ENCODE results near the gene ASB2.

ASB2 gene

DNA sequence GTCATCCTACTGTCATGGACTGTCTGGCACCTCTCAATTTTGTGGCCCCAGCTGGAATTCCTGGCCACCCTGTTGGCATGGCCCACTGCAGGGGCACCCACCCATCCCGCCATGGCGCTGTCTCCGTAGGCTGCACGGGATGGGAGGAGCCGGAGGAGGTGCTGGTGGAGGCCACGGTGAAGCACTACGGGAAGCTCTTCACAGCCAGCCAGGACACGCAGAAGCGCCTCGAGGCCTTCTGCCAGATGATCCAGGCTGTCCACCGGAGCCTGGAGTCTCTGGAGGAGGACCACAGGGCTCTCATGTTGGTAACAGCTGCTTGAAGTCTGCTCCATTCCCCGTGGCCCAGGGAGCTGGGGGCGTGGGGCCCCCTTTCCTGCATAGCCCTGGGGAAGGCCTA lies 24.6 kb upstream of the ASB2 start:
- DNase-seq: no peak

DNA sequence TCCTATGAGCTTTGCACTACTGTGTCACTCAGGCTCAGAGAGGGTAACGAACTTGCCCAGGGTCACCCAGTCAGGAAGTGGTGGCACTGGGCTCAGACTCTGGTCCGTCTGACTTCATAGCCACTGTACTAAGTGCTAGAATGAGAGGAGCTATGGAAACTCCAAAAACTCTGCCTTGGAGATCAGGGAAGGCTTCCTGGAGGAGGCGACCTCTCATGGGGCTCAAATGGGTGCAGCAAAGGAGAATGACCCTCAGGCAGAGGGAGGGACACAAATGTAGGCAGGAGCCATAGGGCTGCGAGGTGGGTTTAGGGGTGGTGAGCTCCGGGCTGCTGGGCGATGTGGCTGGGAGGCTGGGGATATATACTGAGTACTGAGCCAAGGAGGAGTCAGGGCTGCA lies 23.9 kb upstream of the ASB2 start:
- no peak for DNase-seq

DNA sequence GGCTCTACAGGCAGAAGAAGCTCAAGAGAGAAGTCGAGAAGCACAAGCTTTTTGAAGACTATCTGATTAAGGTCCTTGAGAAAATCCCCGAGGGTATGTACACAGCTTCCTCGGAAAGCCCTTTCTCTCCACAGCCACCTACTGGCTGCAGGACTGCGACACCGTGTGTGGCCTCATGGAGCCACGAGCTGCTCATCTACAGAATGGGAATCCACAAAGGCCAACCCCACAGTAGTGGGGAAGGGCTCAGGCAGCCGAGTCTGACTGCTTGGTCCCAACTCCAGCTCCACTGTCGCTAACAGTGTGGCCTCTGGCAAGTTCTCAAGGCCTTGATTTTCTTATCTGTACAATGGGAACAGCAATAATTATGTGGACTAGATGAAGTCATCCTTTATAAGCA lies 23.2 kb upstream of the ASB2 start:
- no peak for DNase-seq

DNA sequence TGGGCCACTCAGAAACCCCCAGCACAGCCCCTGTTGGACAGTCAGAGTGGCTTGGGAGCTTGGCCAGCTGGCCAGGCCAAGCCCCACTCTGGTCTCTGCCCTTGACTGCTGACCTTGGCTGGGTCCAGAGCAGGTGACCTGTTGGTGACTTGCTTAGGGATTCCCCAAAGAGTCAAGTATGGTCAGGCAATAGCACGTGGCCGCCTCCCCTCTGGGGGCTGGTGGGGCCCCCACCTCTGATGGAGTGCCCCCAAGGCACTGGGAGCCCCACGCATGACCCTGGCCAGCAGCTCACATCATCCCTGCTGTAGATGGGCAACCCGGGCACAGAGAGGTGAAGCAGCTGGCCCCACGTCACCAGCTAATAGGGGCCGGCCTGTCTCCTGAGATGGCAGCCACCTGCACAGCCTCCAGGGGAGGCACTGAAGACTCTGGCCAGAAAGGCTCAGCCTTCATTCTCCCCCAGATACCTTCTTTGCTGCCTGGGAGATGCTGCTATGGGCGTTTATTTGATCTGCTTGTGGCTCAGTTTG lies 22.6 kb upstream of the ASB2 start:
- no peak for DNase-seq

DNA sequence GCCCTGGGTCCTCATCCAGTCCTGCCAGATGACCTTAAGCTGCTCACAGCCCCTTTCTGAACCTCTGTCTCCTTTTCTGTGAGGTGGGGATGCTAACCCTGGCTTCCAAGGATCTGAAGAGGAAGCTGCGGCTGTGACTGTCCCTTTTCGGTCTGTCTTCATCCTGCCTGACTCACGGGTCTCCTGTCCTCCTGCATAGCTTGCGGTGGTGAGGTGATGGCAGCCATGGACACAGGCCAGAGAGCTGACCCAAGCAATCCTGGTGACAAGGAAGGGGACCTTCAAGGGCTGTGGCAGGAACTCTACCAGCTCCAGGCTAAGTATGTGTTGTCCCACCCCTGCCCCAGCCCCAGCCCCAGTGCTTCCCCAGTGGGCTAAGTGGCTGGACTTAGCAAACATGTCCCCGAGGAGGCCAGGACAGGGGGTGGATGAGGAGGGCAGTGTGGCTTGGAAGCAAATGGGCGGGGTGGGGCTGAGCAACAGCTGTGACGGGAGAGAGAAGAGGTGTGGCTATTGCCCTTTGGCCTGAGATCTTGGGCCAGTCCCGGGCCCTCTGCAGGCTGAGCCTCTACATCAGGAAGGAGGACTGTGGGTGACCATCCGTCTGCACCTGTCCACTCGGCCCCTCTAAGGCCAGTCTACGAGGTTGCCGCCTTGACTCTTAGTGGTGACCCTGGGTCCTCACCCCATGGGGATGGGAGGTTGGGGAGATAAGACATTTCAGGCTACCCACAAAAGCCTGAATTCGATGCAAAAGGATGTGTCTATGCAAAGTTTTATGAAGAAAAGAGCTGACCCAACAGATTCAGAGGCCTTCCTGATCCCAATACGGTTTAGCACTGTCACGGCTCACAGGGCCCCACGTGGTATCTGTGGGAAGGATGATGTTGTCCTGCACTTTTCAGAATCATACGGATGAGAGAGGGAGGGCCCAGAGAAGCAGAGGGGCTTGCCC lies 21.8 kb upstream of the ASB2 start:
- DNase-seq: no peak

DNA sequence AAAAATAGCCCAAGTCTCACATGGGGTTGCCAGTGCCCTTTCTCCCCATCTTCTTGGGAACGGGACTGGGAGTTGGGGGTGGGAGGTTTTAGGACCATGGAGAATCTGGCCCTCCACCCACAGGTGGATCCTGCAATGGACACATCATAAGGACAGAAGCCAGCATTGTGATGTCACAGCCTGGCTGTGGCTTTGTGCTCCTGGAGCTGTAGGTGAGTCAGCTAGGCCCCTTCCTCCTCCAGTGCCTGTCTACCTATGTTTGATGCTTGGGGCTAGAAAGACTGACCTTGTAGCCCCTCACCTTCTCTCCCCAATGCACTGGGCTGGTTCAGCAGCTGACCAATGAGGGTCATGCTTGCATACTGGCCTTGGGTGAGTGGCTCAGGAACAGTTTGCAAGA lies 20.7 kb upstream of the ASB2 start, which contains the start of gene CCDC197:
Gene CCDC197 (plus strand): TSS at position 220 of the 400 bp plus-strand sequence. CDS start 831 bp downstream, outside the sequence.
- no peak for DNase-seq

DNA sequence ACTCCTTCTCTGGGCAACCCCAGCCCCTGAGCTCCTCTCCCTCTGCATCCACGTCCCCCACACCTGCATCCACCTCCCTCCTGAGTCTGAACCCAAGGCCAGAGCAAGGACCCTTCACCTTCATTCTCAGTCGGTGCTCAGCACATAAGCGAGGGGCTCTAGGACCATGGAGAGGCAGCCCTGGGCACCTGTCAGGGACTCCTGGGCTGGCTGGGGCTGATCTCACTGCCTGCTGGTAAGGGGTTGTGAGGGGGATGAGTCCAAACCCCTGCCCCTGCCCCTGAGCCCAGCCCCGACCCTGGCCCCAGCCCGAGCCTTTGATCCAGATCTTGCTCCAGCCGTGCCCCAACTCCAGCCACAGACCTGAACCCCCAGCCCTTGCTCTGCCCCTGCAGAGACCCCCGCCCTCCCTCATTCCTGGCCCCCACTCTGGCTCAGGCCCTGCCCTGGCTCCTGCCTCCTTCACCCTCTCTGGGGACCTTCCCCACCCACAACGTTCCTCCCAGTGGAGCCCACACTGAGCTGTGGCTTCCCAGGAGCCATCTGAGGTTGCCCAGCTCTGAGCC lies 19.8 kb upstream of the ASB2 start:
- no peak for DNase-seq

DNA sequence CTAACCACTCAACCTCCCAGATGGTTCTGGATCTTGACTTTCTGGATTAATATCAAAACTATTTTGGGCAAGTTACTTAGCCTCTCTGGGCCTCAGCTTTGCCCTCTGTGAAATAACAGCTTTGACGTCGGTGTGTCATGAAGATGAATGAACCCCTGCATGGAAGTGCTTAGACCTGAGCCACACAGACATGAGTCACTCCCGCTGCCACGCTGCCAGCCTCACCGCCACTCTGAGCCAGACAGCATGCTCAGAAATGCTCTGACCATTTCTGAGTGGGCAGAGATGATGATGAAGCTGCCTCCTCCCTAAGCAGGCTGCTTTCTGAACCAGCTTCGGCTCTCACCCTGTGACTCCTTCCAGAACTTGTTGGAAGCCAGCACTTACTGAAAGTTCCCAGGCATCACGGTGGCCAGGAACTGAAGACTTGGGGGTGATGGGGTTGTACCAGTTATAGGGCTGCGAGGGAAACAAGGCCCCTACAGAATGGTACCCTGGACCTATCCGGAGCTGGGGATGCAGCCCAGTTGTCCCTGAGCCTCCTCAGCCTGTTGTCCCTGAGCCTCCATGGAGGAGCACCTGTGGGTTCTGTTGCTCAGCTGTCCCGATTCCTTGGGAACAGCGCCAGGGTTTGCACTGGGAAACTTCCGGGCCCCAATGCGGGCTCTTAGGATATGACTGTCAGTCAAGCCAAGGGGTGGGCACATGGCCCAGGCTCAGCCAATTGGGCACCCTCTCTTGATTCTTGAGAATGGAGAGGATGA lies 18.7 kb upstream of the ASB2 start:
- no peak for DNase-seq

DNA sequence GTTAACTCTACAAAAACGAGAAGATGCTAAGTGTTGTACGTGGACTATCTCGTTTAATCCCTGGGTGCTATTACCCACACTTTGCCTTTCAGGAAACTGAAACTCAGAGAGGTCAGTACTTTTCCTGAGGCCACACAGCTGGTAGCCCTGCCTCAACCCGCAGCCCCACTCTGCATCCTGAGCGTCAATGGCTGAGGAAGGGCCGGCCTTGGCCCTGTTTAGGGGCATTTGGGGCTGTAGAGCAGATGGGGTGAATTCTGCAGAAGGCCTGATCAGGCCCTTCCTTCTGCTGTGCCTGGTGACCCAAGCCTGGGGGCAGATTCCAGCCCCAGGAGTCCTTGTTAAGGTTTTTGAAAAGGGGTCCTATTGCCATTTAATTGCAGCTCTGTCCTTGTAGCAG lies 17.0 kb upstream of the ASB2 start:
- DNase-seq: no peak

DNA sequence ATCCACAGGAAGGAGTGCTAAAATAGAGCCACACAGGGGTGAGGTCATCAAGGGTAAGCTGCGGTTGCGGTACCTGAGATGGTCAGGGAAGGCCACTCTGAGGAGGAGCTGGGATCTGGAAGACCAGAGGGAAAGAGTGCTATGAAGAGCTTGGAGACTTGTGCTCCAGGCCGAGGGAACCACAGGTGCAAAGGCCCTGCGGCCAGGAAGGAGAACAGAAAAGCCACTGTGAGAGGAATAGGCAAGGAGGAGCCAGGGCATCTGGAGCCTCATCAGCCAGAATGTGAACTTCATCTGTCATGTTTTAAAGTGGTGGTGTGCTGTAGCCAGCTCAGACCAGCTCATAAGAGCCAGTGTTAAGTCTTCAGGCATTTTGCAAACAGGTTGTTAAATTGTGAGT lies 15.3 kb upstream of the ASB2 start:
- no peak for DNase-seq

DNA sequence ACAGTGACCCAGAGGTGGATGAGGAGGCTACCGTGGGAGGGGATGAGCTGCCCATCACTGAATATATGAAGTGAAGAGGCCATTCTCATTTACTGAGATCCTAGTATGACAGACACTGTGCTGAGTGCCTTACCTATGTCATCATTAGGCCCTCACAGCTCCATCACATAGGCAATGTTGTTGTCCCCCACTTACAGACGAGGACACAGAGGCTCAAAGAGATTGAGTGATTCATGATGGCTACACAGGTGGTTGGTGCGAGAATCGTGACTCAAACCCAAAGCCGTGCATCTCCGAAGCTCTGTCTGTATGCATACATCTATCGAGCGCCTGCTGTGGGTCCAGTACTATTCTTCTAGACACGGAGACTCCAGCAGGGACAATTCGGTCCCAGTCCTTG lies 14.8 kb upstream of the ASB2 start:
- DNase-seq: no peak

DNA sequence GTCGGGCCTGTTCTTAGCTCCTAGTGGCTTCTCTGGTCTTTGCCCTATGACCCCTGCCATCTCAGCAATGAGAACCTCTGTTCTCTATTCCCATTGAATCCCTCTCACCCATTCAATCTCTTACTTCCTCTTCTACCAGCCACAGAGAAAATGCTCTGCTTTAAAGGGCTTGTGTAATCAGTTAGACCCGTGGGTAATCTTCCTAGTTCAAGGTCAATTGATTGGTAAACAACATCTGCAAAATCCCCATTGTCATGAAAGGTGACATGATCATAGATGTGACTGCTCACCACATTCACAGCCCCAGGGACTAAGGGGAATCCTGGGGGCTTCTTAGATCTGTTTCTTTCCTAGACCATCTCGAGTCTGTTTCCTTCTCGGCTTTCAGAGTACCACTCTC lies 13.6 kb upstream of the ASB2 start:
- no peak for DNase-seq

DNA sequence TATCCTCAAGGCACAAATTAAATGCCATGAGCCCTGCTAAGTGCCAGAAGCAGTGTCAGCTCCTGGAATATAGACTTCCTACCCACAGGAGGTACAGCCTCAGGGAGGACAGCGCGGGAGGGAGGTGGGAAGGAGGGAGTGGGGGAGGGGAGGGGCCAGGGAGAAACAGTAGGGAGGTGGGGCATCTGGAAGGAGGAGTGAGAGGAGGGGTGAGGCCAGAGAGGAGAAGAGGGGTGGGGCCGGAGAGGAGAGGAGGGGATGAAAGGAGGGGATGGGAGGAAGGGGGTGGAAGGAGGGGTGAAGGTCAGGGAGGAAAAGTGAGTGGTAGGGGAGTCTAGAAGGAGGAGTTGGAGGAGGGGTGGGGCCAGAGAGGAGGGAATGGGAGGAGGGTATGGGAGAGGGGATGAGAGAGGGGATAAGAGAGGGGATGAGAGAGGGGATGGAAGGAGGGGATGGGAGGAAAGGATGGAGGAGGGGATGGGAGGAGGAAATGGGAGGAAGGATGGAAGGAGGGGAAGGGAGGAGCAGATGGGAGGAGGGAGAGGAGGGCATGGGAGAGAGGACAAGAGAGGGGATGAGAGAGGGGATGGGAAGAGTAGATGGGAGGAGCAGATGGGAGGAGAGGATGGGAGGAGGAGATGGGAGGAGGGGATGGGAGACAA lies 11.6 kb upstream of the ASB2 start:
- DNase-seq: no peak

DNA sequence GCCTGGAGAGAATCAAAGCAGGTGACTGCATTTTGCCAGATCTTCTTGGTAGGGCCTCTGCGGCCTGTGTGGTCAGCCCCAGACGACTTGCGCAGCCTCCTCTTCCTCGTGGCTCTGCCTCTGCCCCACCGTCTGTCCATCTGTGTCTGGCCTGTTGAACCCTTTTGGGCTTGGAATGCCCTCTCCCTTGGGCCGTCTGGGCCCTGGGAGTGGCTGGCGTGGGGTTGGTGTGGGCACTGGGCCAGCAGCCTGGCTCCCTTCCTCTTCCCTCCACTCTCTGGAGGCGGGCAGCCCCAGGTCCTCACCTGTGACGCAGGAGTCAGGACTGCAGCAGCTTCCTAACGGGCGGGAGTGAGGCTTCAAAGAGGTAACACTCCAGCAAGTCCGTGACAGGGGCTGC lies 11.0 kb upstream of the ASB2 start:
- DNase-seq: no peak

DNA sequence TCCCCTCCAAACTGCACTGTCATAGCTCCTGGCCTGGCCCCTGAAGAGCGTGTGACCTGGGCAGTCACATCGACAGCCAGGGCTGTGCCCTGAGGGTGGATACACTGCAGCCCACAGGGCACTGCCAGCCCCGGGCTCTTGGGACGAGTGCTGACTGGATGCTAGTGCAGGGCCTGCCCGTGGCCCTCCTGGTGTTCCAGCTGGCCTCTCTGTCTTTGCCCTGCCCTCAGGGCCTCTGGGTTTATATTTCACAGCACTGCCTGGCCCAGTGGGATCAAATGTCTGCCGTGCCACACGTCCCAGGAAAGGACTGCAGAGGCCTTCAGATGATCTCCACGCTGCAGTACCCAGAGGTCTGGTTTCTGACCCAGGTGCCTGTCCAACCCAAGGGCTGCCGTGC lies 10.6 kb upstream of the ASB2 start:
- no peak for DNase-seq

DNA sequence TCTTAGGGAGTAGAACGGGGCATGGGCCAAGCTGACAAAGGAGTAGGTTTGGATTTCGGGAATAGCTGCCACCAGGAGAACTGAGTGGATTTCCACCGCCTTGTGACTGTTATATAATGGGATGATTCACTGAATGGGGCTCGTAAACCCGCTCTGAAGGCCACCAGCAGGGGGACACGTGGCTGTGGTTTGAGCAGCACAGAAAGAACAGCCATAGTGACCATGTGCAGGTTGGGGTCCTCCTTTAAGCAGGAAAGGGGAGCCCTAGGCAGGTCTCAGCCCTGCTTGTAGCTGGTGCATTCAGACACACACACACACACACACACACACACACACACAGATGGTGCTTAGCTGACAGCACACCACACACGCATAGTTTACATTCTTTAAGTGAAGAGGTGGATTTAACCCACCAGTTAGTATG lies 8.6 kb upstream of the ASB2 start:
- no peak for DNase-seq

DNA sequence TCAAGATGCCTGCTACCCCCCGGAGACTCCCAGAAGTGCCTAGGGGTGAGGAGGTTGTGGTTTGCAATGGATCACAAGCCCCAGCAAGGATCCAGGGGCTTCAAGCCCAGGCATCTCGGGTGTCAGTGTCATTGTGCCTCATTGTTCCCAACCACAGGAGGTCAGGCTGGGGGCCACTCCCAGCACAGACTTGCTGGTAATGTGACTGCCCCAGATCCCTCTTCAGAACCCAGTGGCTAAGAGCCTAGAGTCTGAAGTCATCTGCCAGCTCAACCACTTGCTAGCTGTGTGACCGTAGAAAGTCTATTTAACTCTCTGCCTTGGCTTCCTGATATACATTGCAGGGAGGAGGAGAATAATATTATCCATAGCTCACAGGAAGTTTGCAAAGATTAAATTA lies 7.7 kb upstream of the ASB2 start:
- DNase-seq: no peak

DNA sequence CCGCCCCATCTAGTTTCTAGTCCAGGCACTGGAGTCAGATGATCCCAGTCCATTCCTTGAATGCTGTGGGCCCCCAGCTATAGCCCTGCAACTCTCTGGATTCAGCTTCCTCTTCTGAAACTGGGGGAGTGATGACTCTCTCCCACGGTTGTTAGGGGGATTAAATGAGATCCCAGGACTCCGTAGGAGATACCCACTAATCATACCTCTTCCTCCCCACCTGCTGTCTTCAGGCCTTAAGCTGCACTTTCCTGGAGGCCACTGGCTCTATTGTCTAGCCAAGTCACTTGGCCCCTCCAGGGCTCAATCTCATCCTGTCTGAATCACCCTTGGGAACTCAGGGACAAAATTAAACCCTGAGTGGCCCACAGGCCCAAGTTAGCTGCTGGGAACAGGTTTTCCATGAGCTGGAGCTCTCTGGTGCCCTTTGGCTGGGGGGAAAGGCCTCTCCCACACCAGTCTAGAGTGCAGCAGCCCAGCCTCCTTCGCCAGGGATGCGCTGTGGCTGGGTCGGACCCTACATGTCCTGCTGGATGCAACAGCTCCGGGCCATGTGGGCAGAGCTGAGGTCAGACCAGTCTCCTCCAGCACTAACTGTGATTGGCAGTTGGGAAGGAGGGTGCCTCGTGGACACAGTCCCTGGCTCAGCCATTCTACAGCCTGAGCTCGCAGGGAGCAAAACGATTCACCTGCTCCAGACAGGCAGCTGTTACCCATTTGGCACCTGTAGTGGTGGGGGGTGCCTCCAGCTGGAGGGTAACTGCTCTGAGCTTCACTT lies 6.0 kb upstream of the ASB2 start:
- DNase-seq: no peak

DNA sequence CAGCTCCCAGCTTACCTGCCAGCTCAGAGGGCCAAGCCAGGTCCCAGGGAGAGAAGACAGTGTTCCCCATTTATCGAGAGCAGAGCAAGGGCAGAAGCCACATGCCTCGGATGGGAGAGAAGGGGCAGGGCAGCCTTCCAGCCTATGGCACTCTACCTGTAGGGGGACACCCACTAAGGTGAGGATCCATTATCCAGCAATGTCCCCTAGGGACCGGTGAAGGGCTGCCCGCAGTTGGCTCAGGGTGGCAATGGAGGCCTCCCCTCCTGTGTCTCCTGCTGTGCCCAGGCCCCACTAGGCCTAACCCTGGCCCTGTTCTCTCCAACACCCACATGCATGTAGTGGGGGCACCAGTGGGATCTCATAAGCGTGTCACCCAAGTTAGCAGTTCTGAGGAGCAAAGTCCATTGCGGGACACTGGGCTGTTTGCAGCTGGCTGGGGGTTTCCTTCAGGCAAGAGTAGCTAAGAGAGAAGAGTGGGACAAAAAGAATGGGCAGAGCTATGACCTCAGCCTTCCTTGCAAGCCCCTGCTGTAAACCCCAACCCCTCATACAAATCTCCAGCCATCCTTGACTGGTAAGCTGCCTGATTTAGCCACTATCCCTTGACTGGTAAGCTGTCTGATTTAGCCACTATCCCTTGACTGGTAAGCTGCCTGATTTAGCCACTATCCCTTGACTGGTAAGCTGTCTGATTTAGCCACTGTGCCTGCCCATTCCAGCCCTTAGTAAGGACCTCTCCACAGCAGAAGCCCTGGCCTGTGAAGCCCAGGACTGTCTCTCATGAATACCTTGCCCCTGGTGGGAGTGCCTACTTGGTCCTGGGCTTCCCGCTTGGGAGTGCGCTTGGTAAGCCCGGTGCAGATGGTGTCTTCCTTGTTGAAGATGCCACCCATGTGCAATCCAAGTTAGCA lies 5.2 kb upstream of the ASB2 start:
- DNase-seq: no peak

DNA sequence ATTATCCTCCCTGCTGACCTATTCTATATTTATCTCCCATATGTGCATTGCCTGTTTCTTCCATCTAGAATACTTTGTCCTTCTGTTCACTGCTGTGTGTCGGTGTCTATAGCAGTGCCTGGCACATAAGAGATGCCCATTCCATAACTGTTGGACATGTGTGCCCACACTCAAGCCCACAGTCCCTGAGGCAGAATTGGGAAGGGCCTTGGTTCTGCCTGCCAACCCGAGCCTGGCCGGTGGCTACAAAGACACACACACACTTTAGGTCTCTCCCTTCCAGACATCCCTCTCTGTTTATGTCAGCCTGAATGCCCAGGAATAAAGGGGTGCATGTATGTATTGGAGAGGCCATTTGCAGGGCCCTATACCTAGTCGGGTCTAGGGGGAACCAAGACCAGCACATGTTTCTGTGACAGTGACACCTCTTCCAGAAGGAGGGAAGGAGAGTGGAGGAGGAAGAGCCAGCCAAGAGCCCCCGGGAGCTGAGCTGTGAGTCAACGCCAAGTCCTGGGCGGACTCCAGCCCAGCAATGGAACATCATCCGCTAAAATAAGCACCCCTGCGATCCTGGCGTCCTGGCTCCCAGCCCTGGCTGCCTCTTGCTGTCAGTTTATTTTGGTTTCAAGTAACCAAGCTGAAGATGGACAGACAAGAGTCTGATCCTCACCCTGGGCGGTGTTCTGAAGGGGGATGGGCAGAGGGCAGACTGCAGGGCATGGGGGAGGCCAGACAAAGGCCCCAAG lies 4.3 kb upstream of the ASB2 start:
- DNase-seq: no peak

All from CD4-positive, alpha-beta T cell treated with Interleukin-17A for 1 hour (primary cell).